GM21786 (cell line): Measurements from ENCODE around the gene OR52E2.

Experiments
- ATAC-seq: cut with Tn5 transposase; IDR thresholded peaks from one replicate; pipeline ENCODE4 v1.9.1; 2021; ENCODE audit not compliant: unreplicated experiment

OR52E2 gene

DNA sequence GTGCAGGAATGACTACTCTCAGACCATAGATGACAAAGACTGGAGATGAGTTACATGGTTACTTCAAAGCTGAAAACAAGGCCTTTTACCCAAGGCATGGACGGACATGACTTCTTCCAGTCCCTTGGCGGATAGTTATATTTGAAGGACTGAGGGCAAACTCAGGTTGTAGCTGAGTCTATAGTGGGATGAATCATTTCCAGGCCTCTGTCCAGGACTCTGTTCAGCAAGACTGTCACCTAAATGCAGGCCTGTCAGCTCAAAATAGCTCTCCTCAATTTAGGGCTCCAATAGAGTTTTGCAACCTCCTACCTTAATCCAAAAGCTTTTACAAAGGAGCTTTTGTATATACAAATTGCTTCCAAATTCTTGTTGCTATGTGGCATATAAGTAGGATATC is 37.4 kb downstream of the OR52E2 start:
- no peak for ATAC-seq

GRCh38 chr11:5013012-5013411 is 46.4 kb downstream of the OR52E2 start:
- ATAC-seq: no peak

DNA sequence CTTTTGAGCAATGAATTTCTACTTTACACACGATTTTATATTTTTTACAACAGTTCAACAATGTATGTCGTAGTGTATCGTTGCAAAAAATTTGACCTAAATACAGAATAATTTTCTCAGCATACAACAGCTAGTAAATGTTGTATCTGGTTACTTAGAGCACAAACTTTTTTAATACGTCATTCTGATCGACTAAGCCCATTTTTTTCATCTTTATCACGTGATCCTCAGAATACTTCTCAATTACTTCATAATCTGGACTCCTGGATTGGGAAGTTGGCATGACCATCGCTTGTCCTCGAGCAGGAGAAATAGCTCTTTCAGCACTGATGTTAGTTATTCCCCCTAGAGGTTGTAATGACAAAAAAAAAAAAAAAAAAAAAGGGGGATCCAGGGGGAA is 48.2 kb downstream of the OR52E2 start:
- no peak for ATAC-seq
